ENCODE measurements around the gene GRID2. TPM values are rescaled to one million over a fixed set of nuclear protein-coding genes. Genes with fewer than 3 reads are reported as not detected.

GRID2 gene
- not detected in 2 replicates for total RNA-seq

DNA sequence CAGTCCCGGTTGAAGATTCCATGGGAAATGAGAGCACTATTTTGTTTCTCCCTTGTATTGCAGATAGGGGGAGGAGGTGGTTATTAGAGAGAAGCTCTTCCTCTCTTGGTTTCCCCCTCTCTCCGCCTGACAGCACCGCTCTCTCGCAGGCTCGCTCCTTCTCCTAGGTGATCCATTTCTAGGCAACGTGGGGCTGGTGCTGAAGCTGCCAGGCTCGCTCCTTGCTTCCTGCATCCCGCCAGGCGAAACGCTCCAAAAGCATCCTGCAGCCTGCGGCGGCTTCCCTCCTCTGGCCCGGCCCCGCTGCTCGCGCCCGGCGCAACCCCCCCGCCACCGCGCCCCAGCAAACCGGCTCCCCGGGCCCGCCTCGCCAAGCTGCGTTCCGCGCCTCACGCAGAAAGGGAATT lies at the start of gene GRID2:
Gene GRID2, plus strand, starts transcription at position 346 of the 407 bp plus-strand sequence.
- Mint-ChIP-seq H3K9me3 (no peaks in the 10 kb centered on the region), H3K4me1 (ENCODE audit: low read depth) (peaks cover 2% of the 10 kb centered on the region), H3K27ac (no peak within 1 kb of the TSS), H3K36me3 (ENCODE audit: low read depth) (no peaks in the 10 kb centered on the region), H3K27me3 (ENCODE audit: low read depth) (peaks cover 25% of the 10 kb centered on the region), H3K4me3 (ENCODE audit: low read depth) (no peak within 1 kb of the TSS)
- intact Hi-C loops (cut with micrococcal nuclease) = loop anchor here (10.0 kb wide), 1 partner anchor 1531 kb away; no protein-coding TSS in a partner anchor
- DNase-seq (ENCODE audit: low spot score) = no peak

- no peak for DNase-seq (ENCODE audit: low spot score)
- Mint-ChIP-seq H3K9me3 (peaks cover 25% of the 10 kb centered on the region), H3K4me3 (ENCODE audit: low read depth) (no peak overlapping the region), H3K27ac (no peak overlapping the region), H3K27me3 (ENCODE audit: low read depth) (no peaks in the 10 kb centered on the region), H3K4me1 (ENCODE audit: low read depth) (no peaks in the 10 kb centered on the region), H3K36me3 (ENCODE audit: low read depth) (no peaks in the 10 kb centered on the region)
- intact Hi-C loops (cut with micrococcal nuclease) = no loop called here
Measured at GRCh38 chr4:92253986-92254671, 49.6 kb upstream of the GRID2 start.

DNA sequence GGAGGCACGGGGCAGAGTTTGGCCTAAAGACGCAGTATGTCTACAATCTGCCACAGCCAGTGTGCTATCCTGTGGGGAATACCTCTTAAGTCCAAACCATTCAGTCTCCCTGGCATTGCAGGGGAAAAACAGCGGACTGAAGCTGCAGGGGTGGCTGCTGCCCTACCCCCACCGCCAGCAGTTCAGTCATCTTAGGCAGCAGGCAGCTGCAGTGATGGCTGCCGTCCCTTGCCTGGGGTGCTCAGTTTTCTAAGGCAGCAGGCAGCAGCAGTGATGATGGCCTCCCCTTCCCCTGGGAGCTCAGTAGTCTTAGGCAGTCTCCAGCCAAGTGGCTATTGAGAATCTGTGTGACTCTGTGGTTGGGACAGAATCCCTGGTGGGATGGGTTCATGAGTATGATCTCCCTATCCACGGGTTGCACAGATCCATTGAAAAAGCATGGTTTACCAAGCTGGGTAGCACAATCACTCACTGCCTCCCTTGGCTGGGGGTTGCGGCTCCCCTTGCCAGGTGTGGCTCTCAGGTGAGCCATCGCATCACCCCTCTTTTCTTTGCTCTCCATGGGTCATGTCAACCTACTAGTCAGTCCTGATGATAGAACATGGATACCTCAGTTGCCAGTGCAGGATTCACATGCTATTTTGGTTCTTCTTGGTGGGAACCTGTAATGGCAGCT lies 48.9 kb upstream of the GRID2 start:
- no peak for DNase-seq (ENCODE audit: low spot score)
- Mint-ChIP-seq H3K4me3 (ENCODE audit: low read depth) (no peak overlapping the region), H3K36me3 (ENCODE audit: low read depth) (no peaks in the 10 kb centered on the region), H3K27me3 (ENCODE audit: low read depth) (no peaks in the 10 kb centered on the region), H3K9me3 (peaks cover 22% of the 10 kb centered on the region), H3K27ac (no peak overlapping the region), H3K4me1 (ENCODE audit: low read depth) (no peaks in the 10 kb centered on the region)
- intact Hi-C loops (cut with micrococcal nuclease) = no loop called here

GRCh38 chr4:92255920-92256244 lies 47.9 kb upstream of the GRID2 start:
- Mint-ChIP-seq H3K27ac (no peak overlapping the region), H3K9me3 (peaks cover 21% of the 10 kb centered on the region), H3K4me1 (ENCODE audit: low read depth) (no peaks in the 10 kb centered on the region), H3K36me3 (ENCODE audit: low read depth) (no peaks in the 10 kb centered on the region), H3K27me3 (ENCODE audit: low read depth) (no peaks in the 10 kb centered on the region), H3K4me3 (ENCODE audit: low read depth) (no peak overlapping the region)
- intact Hi-C loops (cut with micrococcal nuclease) = no loop called here
- DNase-seq (ENCODE audit: low spot score) = no peak

- Mint-ChIP-seq H3K4me3 (ENCODE audit: low read depth) (no peak overlapping the region), H3K27me3 (ENCODE audit: low read depth) (no peaks in the 10 kb centered on the region), H3K9me3 (peaks cover 14% of the 10 kb centered on the region), H3K27ac (no peak overlapping the region), H3K4me1 (ENCODE audit: low read depth) (no peaks in the 10 kb centered on the region), H3K36me3 (ENCODE audit: low read depth) (no peaks in the 10 kb centered on the region)
- DNase-seq (ENCODE audit: low spot score) = no peak
- intact Hi-C loops (cut with micrococcal nuclease) = no loop called here
Measured at GRCh38 chr4:92257931-92258857, 45.6 kb upstream of the GRID2 start.

- Mint-ChIP-seq H3K36me3 (ENCODE audit: low read depth) (no peaks in the 10 kb centered on the region), H3K4me3 (ENCODE audit: low read depth) (no peak overlapping the region), H3K9me3 (peaks cover 8% of the 10 kb centered on the region), H3K27ac (no peak overlapping the region), H3K4me1 (ENCODE audit: low read depth) (no peaks in the 10 kb centered on the region), H3K27me3 (ENCODE audit: low read depth) (no peaks in the 10 kb centered on the region)
- intact Hi-C loops (cut with micrococcal nuclease) = no loop called here
- DNase-seq (ENCODE audit: low spot score) = no peak
Measured at GRCh38 chr4:92261256-92261655, 42.5 kb upstream of the GRID2 start.

DNA sequence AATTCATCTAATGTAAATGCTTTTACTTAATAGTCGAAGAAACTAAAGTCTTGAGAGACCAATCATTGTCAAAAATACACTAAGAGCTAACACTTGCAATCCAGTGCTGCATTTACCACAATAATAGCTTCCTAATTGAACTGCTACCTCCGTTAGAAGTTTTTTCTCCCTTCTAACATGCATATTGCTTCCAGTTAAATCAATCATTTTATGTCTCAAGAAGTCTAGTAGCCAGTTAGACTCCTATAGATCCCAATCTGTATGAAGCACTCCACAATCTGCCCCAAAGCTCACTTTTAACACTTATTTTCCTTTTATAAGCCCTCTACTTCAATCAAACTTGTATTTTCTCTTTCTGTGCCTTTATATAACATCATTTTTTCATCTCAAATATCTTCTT lies 41.4 kb upstream of the GRID2 start:
- H3K9me3 Mint-ChIP-seq = peaks cover 5% of the 10 kb centered on the region
- H3K27me3 Mint-ChIP-seq (ENCODE audit: low read depth) = no peaks in the 10 kb centered on the region
- H3K36me3 Mint-ChIP-seq (ENCODE audit: low read depth) = no peaks in the 10 kb centered on the region
- no peak overlapping the region for H3K4me3 Mint-ChIP-seq (ENCODE audit: low read depth)
- H3K4me1 Mint-ChIP-seq (ENCODE audit: low read depth) = no peaks in the 10 kb centered on the region
- H3K27ac Mint-ChIP-seq = no peak overlapping the region
- intact Hi-C loops (cut with micrococcal nuclease) = no loop called here
- DNase-seq (ENCODE audit: low spot score) = no peak

DNA sequence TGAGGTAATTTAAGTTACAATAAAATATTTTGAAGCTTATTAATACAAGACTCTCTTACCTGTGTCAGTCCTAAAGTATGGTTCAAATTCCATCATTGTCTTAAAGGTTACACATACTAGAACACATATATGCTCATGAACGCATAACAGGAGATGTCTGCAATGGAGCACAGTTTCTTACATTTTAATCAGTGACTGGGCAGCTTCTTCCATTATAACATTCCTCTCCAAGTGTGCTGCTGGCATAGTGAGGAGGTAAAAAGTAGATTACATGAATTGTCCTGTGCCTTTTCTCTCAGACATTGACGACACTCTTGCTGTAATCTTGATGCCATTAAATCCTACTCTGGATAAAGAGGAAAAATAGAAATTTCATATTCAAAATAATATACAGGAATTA lies 40.8 kb upstream of the GRID2 start:
- no peaks in the 10 kb centered on the region for H3K4me1 Mint-ChIP-seq (ENCODE audit: low read depth)
- no peak overlapping the region for H3K4me3 Mint-ChIP-seq (ENCODE audit: low read depth)
- no peak for DNase-seq (ENCODE audit: low spot score)
- no peak overlapping the region for H3K27ac Mint-ChIP-seq
- H3K36me3 Mint-ChIP-seq (ENCODE audit: low read depth) = no peaks in the 10 kb centered on the region
- intact Hi-C loops (cut with micrococcal nuclease) = no loop called here
- no peaks in the 10 kb centered on the region for H3K27me3 Mint-ChIP-seq (ENCODE audit: low read depth)
- H3K9me3 Mint-ChIP-seq = no peaks in the 10 kb centered on the region

DNA sequence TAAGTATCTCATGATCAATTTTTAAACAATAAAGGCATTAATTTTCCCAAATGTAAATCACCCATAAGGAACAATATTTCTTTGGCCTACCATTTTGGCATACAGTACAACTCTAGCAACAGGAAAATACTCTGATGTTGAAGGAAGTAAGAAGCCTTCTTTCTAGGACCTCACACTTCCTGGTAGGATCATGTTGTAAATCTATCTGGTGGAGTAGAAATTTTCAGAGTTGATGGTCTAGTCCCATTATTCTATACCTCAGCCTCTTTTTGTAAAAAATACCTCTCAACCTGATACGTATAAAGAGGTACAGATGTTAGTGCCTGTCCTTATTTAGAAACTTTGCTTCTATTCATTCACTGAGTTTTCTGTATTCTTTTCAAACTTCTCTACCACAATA lies 40.2 kb upstream of the GRID2 start:
- no peaks in the 10 kb centered on the region for H3K27me3 Mint-ChIP-seq (ENCODE audit: low read depth)
- H3K9me3 Mint-ChIP-seq = no peaks in the 10 kb centered on the region
- no peak overlapping the region for H3K27ac Mint-ChIP-seq
- no peak overlapping the region for H3K4me3 Mint-ChIP-seq (ENCODE audit: low read depth)
- no peaks in the 10 kb centered on the region for H3K4me1 Mint-ChIP-seq (ENCODE audit: low read depth)
- no peaks in the 10 kb centered on the region for H3K36me3 Mint-ChIP-seq (ENCODE audit: low read depth)
- no peak for DNase-seq (ENCODE audit: low spot score)
- intact Hi-C loops (cut with micrococcal nuclease) = no loop called here

- Mint-ChIP-seq H3K4me3 (ENCODE audit: low read depth) (no peak overlapping the region), H3K36me3 (ENCODE audit: low read depth) (no peaks in the 10 kb centered on the region), H3K27ac (no peak overlapping the region), H3K4me1 (ENCODE audit: low read depth) (no peaks in the 10 kb centered on the region), H3K27me3 (ENCODE audit: low read depth) (no peaks in the 10 kb centered on the region), H3K9me3 (no peaks in the 10 kb centered on the region)
- DNase-seq (ENCODE audit: low spot score) = no peak
- intact Hi-C loops (cut with micrococcal nuclease) = no loop called here
Measured at GRCh38 chr4:92264163-92264562, 39.6 kb upstream of the GRID2 start.

- intact Hi-C loops (cut with micrococcal nuclease) = no loop called here
- Mint-ChIP-seq H3K36me3 (ENCODE audit: low read depth) (no peaks in the 10 kb centered on the region), H3K4me3 (ENCODE audit: low read depth) (no peak overlapping the region), H3K9me3 (no peaks in the 10 kb centered on the region), H3K27me3 (ENCODE audit: low read depth) (no peaks in the 10 kb centered on the region), H3K4me1 (ENCODE audit: low read depth) (no peaks in the 10 kb centered on the region), H3K27ac (no peak overlapping the region)
- DNase-seq (ENCODE audit: low spot score) = no peak
Measured at GRCh38 chr4:92265021-92265420, 38.7 kb upstream of the GRID2 start.

GRCh38 chr4:92265798-92266197 lies 38.0 kb upstream of the GRID2 start:
- H3K27me3 Mint-ChIP-seq (ENCODE audit: low read depth) = no peaks in the 10 kb centered on the region
- H3K4me1 Mint-ChIP-seq (ENCODE audit: low read depth) = no peaks in the 10 kb centered on the region
- H3K4me3 Mint-ChIP-seq (ENCODE audit: low read depth) = no peak overlapping the region
- no peaks in the 10 kb centered on the region for H3K36me3 Mint-ChIP-seq (ENCODE audit: low read depth)
- no peak for DNase-seq (ENCODE audit: low spot score)
- intact Hi-C loops (cut with micrococcal nuclease) = no loop called here
- no peaks in the 10 kb centered on the region for H3K9me3 Mint-ChIP-seq
- no peak overlapping the region for H3K27ac Mint-ChIP-seq

DNA sequence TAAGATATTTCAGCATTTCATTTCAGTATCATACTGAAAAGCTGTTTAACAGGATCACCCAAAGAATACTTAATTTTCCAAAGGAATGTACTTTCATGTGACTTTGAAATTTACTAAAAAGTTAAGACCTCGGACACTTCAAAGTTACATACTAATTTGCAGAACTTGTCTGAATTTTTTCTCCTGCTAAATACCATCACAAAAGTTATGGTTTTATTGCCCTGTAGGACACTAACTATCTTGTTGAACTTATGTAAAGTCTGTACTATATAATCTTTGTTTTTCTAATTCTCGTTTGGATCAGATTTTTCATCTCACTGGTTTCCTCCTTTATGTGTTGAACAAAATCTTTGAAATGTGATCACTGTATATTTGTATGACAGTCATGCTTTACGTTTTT lies 37.2 kb upstream of the GRID2 start:
- intact Hi-C loops (cut with micrococcal nuclease) = no loop called here
- Mint-ChIP-seq H3K36me3 (ENCODE audit: low read depth) (no peaks in the 10 kb centered on the region), H3K27ac (no peak overlapping the region), H3K4me1 (ENCODE audit: low read depth) (no peaks in the 10 kb centered on the region), H3K4me3 (ENCODE audit: low read depth) (no peak overlapping the region), H3K9me3 (peaks cover 4% of the 10 kb centered on the region), H3K27me3 (ENCODE audit: low read depth) (no peaks in the 10 kb centered on the region)
- DNase-seq (ENCODE audit: low spot score) = no peak

Data from activated T-helper 2 cell treated with anti-CD3 and anti-CD28 coated beads, Interferon-gamma antibody, Interleukin-2, Interleukin-4, amounts not matched to agents 10 μg/mL and 5 μg/mL and 100 μg/mL, durations not matched to agents 14 hours and 24 hours and 36 hours (primary cell).